ENCODE measurements around the gene ERCC6. TPM values are rescaled to one million over a fixed set of nuclear protein-coding genes. Genes with fewer than 3 reads are reported as not detected.

The ERCC6 gene
- total and polyA plus RNA-seq, 2 experiments from 2014 or later, result 50.8 to 69.2 TPM

GRCh38 chr10:49571388-49571787 lies 32.5 kb upstream of the ERCC6 start:
- Histone ChIP-seq H3K27me3 (replicated peaks; ENCODE audit: insufficient read depth) (no peaks in the 10 kb centered on the region), H3K79me2 (ENCODE audit: insufficient read depth) (no peaks in the 10 kb centered on the region), H3K4me3 (no peak overlapping the region), H3F3A (ENCODE audit: insufficient read depth) (peaks cover 44% of the 10 kb centered on the region), H3K9me3 (ENCODE audit: low read depth) (no peaks in the 10 kb centered on the region), H3K9ac (no peak overlapping the region), H3K27ac (no peak overlapping the region), H4K20me1 (ENCODE audit: insufficient read depth) (no peaks in the 10 kb centered on the region), H3K4me2 (ENCODE audit: unreplicated experiment) (no peak overlapping the region), H3K4me1 (ENCODE audit: insufficient read depth) (peaks cover 40% of the 10 kb centered on the region), H3K9me2 (ENCODE audit: insufficient read depth) (no peaks in the 10 kb centered on the region), H3K36me3 (ENCODE audit: low read depth) (no peaks in the 10 kb centered on the region), H2AFZ (no peak overlapping the region)
- WGBS, 2 experiments (ENCODE audit: low coverage in 1 of 2, low lambda C conversion rate in 2 of 2, missing lambda C conversion rate in 2 of 2), result 56 to 77% methylated on average over 2 of the region's 2 CpGs
- in situ Hi-C loops (cut with MboI), result no loop called here
- no peak for TF ChIP-seq EZH2 (IDR thresholded peaks at IDR 0.05; ENCODE audit: insufficient read depth, poor library complexity, severe bottlenecking)
- no peak for TF ChIP-seq EZH2phosphoT487 (IDR thresholded peaks at IDR 0.05; ENCODE audit: insufficient read depth, low read depth)
- peak; percentile 32 for DNase-seq

DNA sequence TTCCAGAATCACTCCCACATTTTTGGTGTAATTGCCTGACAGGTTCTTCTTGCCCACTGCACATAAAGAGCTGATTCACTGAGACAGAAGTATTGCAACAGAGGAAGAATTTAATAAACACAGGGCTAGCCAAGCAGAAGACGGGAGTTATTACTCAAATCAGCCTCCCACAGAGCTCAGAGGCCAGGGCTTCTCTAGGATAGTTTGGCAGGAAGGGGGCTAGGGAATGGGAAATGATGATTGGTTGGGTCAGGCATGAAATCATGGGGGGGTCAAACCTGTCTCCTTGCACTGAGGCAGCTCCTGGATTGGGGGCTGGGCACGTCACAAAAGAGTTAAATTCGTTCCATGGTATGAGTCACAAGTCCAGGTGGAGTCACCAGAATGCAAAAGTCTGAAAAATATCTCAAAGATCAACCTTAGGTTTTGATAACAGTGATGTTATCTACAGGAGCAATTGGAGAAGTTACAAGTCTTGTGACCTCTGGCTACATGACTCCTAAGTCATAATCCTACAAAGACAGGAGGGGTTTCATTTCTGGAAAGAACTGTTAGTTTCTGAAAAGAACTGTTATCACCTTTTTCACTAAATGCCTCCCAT lies 30.2 kb upstream of the ERCC6 start:
- in situ Hi-C loops (cut with MboI), result no loop called here
- Histone ChIP-seq H3K9ac (peak overlapping the region; percentile 77), H3K27ac (peak overlapping the region; percentile 95), H3K79me2 (ENCODE audit: insufficient read depth) (no peaks in the 10 kb centered on the region), H3K9me2 (ENCODE audit: insufficient read depth) (no peaks in the 10 kb centered on the region), H3K4me3 (peak overlapping the region; percentile 52), H3K4me2 (ENCODE audit: unreplicated experiment) (peak overlapping the region; percentile 62), H3K9me3 (ENCODE audit: low read depth) (no peaks in the 10 kb centered on the region), H3K27me3 (replicated peaks; ENCODE audit: insufficient read depth) (no peaks in the 10 kb centered on the region), H3K36me3 (ENCODE audit: low read depth) (no peaks in the 10 kb centered on the region), H3F3A (ENCODE audit: insufficient read depth) (peaks cover 50% of the 10 kb centered on the region), H4K20me1 (ENCODE audit: insufficient read depth) (no peaks in the 10 kb centered on the region), H2AFZ (no peak overlapping the region), H3K4me1 (ENCODE audit: insufficient read depth) (peaks cover 55% of the 10 kb centered on the region)
- peak; percentile 89 for DNase-seq
- no peak for TF ChIP-seq EZH2 (IDR thresholded peaks at IDR 0.05; ENCODE audit: insufficient read depth, poor library complexity, severe bottlenecking)
- 0 out of 2 replicates have a peak, but pooled peaks have one; percentile 15 for TF ChIP-seq EZH2phosphoT487 (IDR thresholded peaks at IDR 0.05; ENCODE audit: insufficient read depth, low read depth)
- 7 to 8% methylated on average over 3 of the region's 3 CpGs for WGBS, 2 experiments (ENCODE audit: low coverage in 1 of 2, low lambda C conversion rate in 2 of 2, missing lambda C conversion rate in 2 of 2)

DNA sequence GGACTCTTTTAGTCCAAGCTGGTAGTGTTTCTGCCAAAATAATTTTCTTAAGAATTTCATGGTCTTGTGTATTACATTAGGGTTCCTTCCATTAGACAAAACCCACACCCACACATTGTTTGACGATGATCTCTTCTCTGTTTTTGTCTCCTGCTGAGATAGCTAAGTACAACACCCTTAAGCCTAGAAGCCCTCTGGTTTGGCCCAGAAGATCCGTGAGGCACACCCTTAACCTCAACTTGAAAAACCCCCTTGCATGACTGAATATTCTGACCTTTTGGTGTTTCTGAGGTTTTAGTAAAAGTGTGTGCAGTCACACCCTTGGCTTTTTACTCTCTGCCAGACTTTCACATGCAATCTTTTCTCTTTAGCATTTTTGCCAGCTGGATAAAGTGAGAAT lies 29.3 kb upstream of the ERCC6 start:
- WGBS, 2 experiments (ENCODE audit: low coverage in 1 of 2, low lambda C conversion rate in 2 of 2, missing lambda C conversion rate in 2 of 2), result 0% methylated on average over 2 of the region's 2 CpGs
- peak overlapping the region; percentile 77 for H3K9ac ChIP-seq

DNA sequence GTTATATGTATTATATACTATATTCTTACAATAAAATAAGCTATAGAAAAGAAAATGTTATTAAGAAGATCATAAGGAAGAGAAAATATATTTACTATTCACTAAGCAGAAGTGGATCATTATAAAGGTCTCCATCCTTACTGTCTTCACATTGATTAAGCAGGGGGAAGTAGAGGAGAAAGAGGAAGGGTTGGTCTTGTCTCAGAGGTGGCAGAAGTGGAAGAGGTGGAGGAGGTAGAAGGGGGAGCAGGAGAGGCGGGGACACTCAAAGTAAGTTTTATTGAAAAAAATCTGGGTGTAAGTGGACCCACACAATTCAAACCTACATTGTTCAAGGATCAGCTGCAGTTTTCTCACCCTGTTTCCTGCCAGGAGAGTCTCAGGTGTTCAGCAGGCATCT lies 28.9 kb upstream of the ERCC6 start:
- no peaks in the 10 kb centered on the region for H3K9me2 ChIP-seq (ENCODE audit: insufficient read depth)
- H4K20me1 ChIP-seq (ENCODE audit: insufficient read depth), result no peaks in the 10 kb centered on the region
- peak overlapping the region; percentile 52 for H3K4me3 ChIP-seq
- WGBS, 2 experiments (ENCODE audit: low coverage in 1 of 2, low lambda C conversion rate in 2 of 2, missing lambda C conversion rate in 2 of 2), result 24 to 38% methylated on average over 1 of the region's 1 CpG
- H3K9ac ChIP-seq, result peak overlapping the region; percentile 67
- H3K4me2 ChIP-seq (ENCODE audit: unreplicated experiment), result peak overlapping the region; percentile 62
- H3F3A ChIP-seq (ENCODE audit: insufficient read depth), result peaks cover 63% of the 10 kb centered on the region
- no peak for DNase-seq
- no peaks in the 10 kb centered on the region for H3K79me2 ChIP-seq (ENCODE audit: insufficient read depth)
- H3K27ac ChIP-seq, result peak overlapping the region; percentile 95
- H3K36me3 ChIP-seq (ENCODE audit: low read depth), result no peaks in the 10 kb centered on the region
- H3K27me3 ChIP-seq (replicated peaks; ENCODE audit: insufficient read depth), result no peaks in the 10 kb centered on the region
- H3K4me1 ChIP-seq (ENCODE audit: insufficient read depth), result peaks cover 64% of the 10 kb centered on the region
- in situ Hi-C loops (cut with MboI), result no loop called here
- no peaks in the 10 kb centered on the region for H3K9me3 ChIP-seq (ENCODE audit: low read depth)
- TF ChIP-seq EZH2 (IDR thresholded peaks at IDR 0.05; ENCODE audit: insufficient read depth, poor library complexity, severe bottlenecking) (no peak), EZH2phosphoT487 (IDR thresholded peaks at IDR 0.05; ENCODE audit: insufficient read depth, low read depth) (no peak)
- H2AFZ ChIP-seq, result no peak overlapping the region

More for the DNA sequence above, 29.3 kb upstream of the ERCC6 start:
- Histone ChIP-seq H3K9me2 (ENCODE audit: insufficient read depth) (no peaks in the 10 kb centered on the region), H3F3A (ENCODE audit: insufficient read depth) (peaks cover 59% of the 10 kb centered on the region), H3K4me2 (ENCODE audit: unreplicated experiment) (peak overlapping the region; percentile 62), H3K4me3 (peak overlapping the region; percentile 52), H2AFZ (no peak overlapping the region), H3K4me1 (ENCODE audit: insufficient read depth) (peaks cover 59% of the 10 kb centered on the region), H3K27me3 (replicated peaks; ENCODE audit: insufficient read depth) (no peaks in the 10 kb centered on the region), H3K79me2 (ENCODE audit: insufficient read depth) (no peaks in the 10 kb centered on the region), H3K36me3 (ENCODE audit: low read depth) (no peaks in the 10 kb centered on the region), H3K27ac (peak overlapping the region; percentile 95), H4K20me1 (ENCODE audit: insufficient read depth) (no peaks in the 10 kb centered on the region), H3K9me3 (ENCODE audit: low read depth) (no peaks in the 10 kb centered on the region)
- TF ChIP-seq EZH2 (IDR thresholded peaks at IDR 0.05; ENCODE audit: insufficient read depth, poor library complexity, severe bottlenecking), result no peak
- peak; percentile 93 for TF ChIP-seq EZH2phosphoT487 (IDR thresholded peaks at IDR 0.05; ENCODE audit: insufficient read depth, low read depth)
- peak; percentile 91 for DNase-seq
- in situ Hi-C loops (cut with MboI), result no loop called here

Measured in GM23248 (cell line).